ENCODE measurements around the gene UBE2Z.
"Not testable (repeated sequence)": the region's sequence is repeated elsewhere in the genome, so short reads cannot be mapped to it uniquely, and the experiment has no call there.

UBE2Z gene

GRCh38 chr17:48908047-48908843, at the start of gene UBE2Z:
TSS of gene UBE2Z (plus strand) at chr17:48908407. CDS start at chr17:48908504, 97 bp downstream.
- peak; percentile 91 for DNase-seq

- DNase-seq: no peak
Measured at GRCh38 chr17:48860034-48860433, 48.2 kb upstream of the UBE2Z start.

DNA sequence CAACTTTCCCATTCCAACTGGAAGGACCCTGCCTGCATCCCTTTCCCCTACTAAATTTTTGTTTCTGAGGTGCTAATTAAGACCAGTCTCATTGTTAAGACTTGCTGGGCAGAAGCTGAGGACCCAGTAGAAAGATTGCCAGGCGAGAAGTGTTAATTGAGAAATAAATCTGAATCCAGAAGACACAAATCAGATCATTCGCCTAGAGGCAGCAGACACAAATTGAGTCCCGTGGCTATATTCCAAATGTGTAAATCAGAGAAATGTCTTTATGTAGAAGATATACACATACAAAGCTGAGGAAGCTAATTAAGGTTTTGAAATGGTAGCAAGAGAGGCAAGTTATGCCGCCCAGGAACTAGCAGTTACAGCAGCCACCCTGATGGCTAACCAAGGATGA, 47.8 kb upstream of the UBE2Z start:
- no peak for DNase-seq

DNA sequence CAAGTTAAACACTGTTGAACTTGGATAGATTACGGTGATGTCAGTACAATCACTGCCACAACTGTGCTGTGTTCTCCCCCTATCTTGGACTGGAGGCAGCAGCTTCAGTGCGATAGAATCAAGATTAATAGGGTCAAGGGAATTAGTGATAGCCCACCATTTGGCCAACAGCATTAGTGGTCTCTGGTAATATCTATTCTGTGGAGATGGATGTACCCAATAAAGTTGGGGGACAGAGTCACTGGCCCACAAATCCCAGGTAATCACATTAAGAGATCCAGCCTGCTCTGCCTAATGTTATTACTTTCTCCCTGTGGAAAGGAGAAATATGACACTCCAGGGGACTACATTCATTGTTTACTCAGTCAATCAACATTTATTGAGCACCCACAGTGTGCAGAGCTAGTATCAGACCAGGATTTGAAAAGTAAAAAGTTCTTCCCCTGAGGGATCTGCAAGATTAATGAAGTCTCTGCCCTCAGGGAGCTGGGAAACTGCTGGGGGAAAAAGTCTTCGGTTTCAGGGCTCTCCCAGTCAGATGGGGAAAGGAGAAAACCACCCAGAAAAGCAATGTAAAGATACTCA, 39.2 kb upstream of the UBE2Z start:
- no peak for DNase-seq

DNA sequence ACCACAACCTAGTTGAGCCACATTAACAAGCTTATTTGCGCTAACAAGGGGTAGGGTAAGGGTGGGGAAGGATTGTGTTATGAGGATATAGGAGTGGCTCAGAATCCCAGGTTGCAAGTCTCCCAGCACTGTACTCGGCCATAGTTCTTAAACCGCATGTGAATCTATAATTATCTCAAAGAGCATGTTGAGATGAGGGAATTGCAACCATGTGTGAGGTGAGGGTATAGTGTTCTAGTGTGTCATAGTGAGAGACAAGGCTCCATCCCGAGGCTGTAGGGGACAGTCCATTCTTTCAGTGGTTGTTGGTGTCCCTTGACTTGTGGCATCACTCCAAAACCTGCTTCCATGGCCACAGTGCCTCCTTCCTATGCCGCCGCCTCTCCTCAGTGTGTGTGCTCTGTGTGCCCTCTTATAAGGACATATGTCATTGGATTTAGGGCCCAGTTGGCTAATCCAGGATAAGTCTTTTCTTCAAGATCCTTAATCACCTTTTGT, 38.3 kb upstream of the UBE2Z start:
- DNase-seq: no peak

DNA sequence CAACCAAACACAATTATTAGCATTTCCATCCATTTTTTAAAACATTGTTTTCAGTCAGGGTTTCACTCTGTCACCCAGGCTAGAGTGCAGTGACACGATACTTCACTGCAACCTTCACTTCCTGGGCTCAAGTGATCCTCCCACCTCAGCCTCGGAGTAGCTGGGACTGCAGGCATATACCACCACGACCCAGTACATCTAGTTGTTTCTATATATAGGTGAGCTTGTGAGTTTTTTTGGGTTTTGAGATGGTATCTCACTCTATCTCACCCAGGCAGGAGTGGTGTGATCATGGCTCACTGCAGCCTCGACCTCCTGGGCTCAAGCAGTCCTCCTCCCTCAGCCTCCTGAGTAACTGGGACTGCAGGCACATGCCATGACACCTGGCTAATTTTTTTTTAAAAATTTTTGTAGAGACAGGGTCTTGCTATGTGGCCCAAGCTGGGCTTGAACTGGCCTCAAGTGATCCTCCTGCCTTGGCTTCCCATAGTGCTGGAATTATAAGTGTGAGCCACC, 37.1 kb upstream of the UBE2Z start:
- no peak for DNase-seq

GRCh38 chr17:48871551-48872351, 36.5 kb upstream of the UBE2Z start:
- no peak for DNase-seq

GRCh38 chr17:48872409-48872808, 35.8 kb upstream of the UBE2Z start:
- not testable (repeated sequence) for DNase-seq

GRCh38 chr17:48873209-48873608, 35.0 kb upstream of the UBE2Z start:
- DNase-seq: no peak

- no peak for DNase-seq
Measured at GRCh38 chr17:48873696-48874443, 34.3 kb upstream of the UBE2Z start.

- DNase-seq: peak; percentile 26
Measured at GRCh38 chr17:48878920-48879898, 29.0 kb upstream of the UBE2Z start.

- DNase-seq: no peak
Measured at GRCh38 chr17:48882272-48882671, 25.9 kb upstream of the UBE2Z start.

GRCh38 chr17:48883171-48883570, 25.0 kb upstream of the UBE2Z start:
- DNase-seq: no peak

DNA sequence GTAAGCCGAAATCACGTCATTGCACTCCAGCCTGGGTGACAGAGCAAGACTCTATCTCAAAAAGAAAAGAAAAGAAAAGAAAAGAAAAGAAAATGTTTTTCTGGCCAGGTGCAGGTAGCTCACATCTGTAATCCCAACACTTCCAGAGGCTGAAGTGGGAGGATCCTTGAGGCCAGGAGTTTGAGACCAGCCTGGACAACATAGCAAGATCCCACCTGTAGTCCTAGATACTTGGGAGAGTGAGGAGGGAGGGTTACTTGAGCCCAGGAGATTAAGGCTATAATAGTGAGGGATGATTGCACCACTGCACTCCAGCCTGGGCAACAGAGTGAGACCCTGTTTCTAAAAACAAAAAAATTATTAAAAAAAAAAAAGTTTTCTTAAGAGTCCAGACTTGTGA, 18.1 kb upstream of the UBE2Z start:
- no peak for DNase-seq

DNA sequence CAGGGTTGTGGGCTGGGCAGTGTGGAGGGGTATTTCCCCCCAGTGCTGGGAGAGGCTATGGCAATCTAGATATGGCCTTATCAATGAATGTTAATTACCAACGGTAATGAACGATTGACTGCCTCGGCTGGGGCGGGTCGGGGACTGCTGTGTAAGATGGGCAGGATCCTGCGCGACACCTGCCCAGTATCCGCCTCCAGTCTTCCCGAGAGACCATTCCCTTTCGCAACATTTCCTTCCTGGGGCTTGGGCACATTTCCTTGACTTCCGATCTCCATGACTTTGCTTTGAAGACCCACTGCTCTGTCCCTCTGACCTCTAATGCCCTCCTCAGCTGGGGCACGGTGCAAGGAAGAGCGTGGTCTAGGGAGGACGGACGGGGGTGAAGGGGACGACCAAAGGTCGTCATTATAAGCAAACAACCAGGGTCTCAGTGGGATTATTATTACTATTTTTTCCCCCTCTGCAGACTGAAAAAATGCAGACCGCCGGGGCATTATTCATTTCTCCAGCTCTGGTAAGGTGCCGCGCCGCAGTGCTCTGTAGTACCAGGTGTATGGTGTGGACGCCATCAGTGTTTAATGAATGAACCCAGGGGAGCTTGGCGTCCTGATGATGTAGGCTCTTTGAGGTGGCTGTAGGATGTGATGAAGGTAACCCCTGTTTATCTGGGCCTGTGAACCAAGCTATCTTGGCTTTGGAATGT, 15.1 kb upstream of the UBE2Z start:
- DNase-seq: no peak

DNA sequence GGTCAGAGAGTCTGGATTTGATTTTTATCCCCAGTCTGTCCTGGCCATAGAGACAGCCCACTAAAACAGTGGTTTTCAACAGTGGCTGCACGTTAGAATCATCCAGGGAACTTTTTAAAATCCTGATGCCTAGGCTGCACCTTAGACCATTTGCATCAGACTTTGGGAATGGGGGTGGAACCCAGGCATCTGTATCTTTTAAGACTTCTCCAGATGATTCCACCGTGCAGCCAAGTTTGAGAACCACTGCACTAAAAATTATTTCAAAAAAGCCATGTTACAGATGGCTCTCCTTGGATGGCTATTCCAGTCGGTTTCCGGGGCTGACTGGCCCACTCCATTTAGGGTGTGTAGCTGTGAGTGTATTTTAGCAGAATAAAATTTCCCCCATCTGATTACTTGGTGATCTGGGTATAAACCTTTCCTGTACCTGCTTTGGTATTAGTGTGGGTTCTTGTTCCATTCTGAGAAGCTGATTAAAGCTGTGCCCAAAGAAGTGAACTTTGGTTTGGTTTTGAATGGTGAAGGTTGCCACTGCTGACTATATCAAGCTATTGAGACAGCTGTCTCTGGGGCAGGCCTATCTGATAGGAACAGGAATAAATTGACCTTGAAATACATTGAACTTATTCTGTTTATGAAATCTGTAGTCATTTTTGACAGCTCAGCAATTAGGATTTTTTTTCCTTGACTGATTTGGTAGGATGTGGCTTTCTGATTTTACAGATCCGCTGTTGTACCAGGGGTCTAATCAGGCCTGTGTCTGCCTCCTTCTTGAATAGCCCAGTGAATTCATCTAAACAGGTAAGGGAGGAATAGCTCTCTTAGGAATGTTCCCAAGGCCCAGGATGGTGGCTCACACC, 14.3 kb upstream of the UBE2Z start:
- DNase-seq: no peak

GRCh38 chr17:48894886-48895285, 13.3 kb upstream of the UBE2Z start:
- no peak for DNase-seq

DNA sequence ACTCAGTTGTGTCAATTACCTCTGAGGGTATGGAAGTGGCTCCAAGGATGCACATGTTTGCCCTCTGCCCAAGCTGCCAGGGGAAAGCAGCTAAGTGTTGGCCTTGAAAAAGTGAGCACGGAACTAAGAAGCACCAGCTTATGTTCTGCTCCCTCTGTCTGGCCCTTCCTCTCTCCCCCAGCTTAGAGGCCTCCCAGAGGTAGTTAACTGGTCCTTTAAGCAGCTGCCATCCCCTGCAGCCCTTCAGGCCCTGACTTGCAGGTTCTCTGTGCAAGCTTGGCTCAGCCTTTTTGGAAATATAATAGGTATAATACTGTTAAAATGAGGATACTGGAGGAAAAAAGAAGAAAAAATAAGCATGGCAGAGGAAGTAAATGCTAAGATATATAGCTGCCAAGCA, 7.0 kb upstream of the UBE2Z start:
- no peak for DNase-seq

DNA sequence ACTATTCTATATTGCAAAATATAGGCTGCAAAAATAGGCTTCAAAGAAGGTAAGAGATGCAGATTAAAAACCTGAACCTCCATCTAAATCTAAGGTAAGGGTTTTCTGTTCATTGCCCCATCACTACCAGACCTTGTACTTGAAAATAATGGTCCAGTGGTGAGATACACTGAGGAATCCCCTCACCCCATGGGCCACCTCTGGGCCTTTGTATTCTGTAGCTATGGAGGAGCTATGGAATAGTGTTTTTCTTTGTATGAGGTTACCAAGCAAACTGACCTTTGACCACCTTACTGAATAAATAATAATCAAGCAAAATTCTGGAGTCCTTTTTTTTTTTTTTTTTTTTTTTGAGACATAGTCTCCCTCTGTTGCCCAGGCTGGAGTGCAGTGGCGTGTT, 4.8 kb upstream of the UBE2Z start:
- DNase-seq: no peak

DNA sequence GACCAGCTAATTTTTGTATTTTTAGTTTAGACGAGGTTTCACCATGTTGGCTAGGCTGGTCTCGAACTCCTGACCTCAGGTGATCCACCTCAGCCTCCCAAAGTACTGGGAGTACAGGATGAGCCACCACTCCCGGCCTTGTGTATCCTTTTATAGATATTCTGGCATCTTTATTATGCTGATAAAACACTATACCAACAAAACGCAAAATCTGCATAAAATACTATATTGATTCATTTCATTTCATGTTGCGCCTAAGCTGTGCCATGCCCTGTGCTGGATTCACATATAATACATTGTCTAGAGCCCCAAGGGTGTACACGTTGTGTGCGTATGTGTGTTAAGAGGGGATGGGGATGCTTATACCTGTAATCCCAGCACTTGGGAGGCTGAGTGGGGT, 3.8 kb upstream of the UBE2Z start:
- no peak for DNase-seq

Data from stimulated activated CD4-positive, alpha-beta T cell treated with anti-CD3 and anti-CD28 coated beads, Interleukin-4, amount 100 ng/mL, for 1 hour (primary cell).